Immature natural killer cell (primary cell): ENCODE data around the gene TRIO. TPM values are rescaled to one million over a fixed set of nuclear protein-coding genes. Genes with fewer than 3 reads are reported as not detected.

ENCODE experiments used
- DNase-seq, 3 donors: peaks; one replicate each; pipeline ENCODE4 v3.0.0; 2022; ENCODE audit warnings: mixed read lengths in 1 of 3
- H3K27ac Mint-ChIP-seq, 6 donors: one replicate each; pipeline ENCODE4 v1.8.0; 2020; ENCODE audit warnings: mixed read lengths in 6 of 6, mild to moderate bottlenecking in 5 of 6, inconsistent platforms in 4 of 6, moderate library complexity in 3 of 6
- H3K27me3 Mint-ChIP-seq, 3 donors: one replicate each; pipeline ENCODE4 v1.8.0; 2020 to 2021; ENCODE audit warnings: low read depth in 3 of 3, mild to moderate bottlenecking in 3 of 3, mixed read lengths in 3 of 3, moderate library complexity in 3 of 3, inconsistent platforms in 1 of 3
- H3K36me3 Mint-ChIP-seq, 3 donors: one replicate each; pipeline ENCODE4 v1.8.0; 2020; ENCODE audit warnings: mixed read lengths in 3 of 3, inconsistent platforms in 2 of 3, mild to moderate bottlenecking in 2 of 3
- H3K4me1 Mint-ChIP-seq, 2 donors: one replicate each; pipeline ENCODE4 v1.8.0; 2020; ENCODE audit warnings: inconsistent platforms in 2 of 2, mild to moderate bottlenecking in 2 of 2, mixed read lengths in 2 of 2, moderate library complexity in 1 of 2
- H3K4me3 Mint-ChIP-seq, 5 donors: one replicate each; pipeline ENCODE4 v1.8.0; 2020; ENCODE audit warnings: mild to moderate bottlenecking in 5 of 5, mixed read lengths in 5 of 5, inconsistent platforms in 3 of 5, moderate library complexity in 3 of 5
- H3K9me3 Mint-ChIP-seq, 6 donors: one replicate each; pipeline ENCODE4 v1.8.0; 2020; ENCODE audit warnings: mild to moderate bottlenecking in 6 of 6, mixed read lengths in 6 of 6, inconsistent platforms in 4 of 6, moderate library complexity in 3 of 6
- polyA plus RNA-seq, 3 donors: library from polyadenylated mRNA; unstranded; fragments of 300-500 nt; fragmentation: Illumina TruSeq; gene quantifications; one replicate each; pipeline ENCODE4 v1.2.3, GENCODE V29; 2021

TRIO gene
- polyA plus RNA-seq, 3 donors from 2014 or later, result 0.70 to 2.3 (median 1.2) TPM

- no peak overlapping the region for H3K27ac Mint-ChIP-seq
- no peak for DNase-seq
- H3K36me3 Mint-ChIP-seq, result no peaks in the 10 kb centered on the region
- H3K4me3 Mint-ChIP-seq, result no peak overlapping the region
- peaks cover 4 to 16% of the 10 kb centered on the region in 2 donors for H3K4me1 Mint-ChIP-seq
- peaks cover 0 to 5% (median 2%) of the 10 kb centered on the region in 3 donors for H3K27me3 Mint-ChIP-seq
- H3K9me3 Mint-ChIP-seq, result no peaks in the 10 kb centered on the region
Observed at GRCh38 chr5:14183187-14183939, 40.2 kb downstream of the TRIO start.

- no peaks in the 10 kb centered on the region for H3K9me3 Mint-ChIP-seq
- DNase-seq, result no peak
- H3K36me3 Mint-ChIP-seq, result no peaks in the 10 kb centered on the region
- H3K27me3 Mint-ChIP-seq, result peaks cover 0 to 5% (median 2%) of the 10 kb centered on the region in 3 donors
- H3K4me3 Mint-ChIP-seq, result no peak overlapping the region
- H3K27ac Mint-ChIP-seq, result no peak overlapping the region
- H3K4me1 Mint-ChIP-seq, result peaks cover 4 to 14% of the 10 kb centered on the region in 2 donors
Observed at GRCh38 chr5:14184082-14184481, 40.9 kb downstream of the TRIO start.

GRCh38 chr5:14184725-14185124, 41.6 kb downstream of the TRIO start:
- Mint-ChIP-seq H3K9me3 (no peaks in the 10 kb centered on the region), H3K36me3 (no peaks in the 10 kb centered on the region), H3K27me3 (peaks cover 0 to 5% (median 2%) of the 10 kb centered on the region in 3 donors), H3K4me1 (peaks cover 4 to 14% of the 10 kb centered on the region in 2 donors), H3K27ac (no peak overlapping the region), H3K4me3 (no peak overlapping the region)
- no peak for DNase-seq

- no peak overlapping the region for H3K4me3 Mint-ChIP-seq
- DNase-seq, result no peak
- H3K27ac Mint-ChIP-seq, result no peak overlapping the region
- H3K9me3 Mint-ChIP-seq, result no peaks in the 10 kb centered on the region
- H3K27me3 Mint-ChIP-seq, result peaks cover 0 to 5% (median 2%) of the 10 kb centered on the region in 3 donors
- peaks cover 4 to 14% of the 10 kb centered on the region in 2 donors for H3K4me1 Mint-ChIP-seq
- no peaks in the 10 kb centered on the region for H3K36me3 Mint-ChIP-seq
Observed at GRCh38 chr5:14185326-14186058, 42.4 kb downstream of the TRIO start.

- no peak for DNase-seq
- Mint-ChIP-seq H3K4me1 (peaks cover 2 to 10% of the 10 kb centered on the region in 2 donors), H3K9me3 (no peaks in the 10 kb centered on the region), H3K27me3 (peaks cover 0 to 5% (median 2%) of the 10 kb centered on the region in 3 donors), H3K4me3 (no peak overlapping the region), H3K27ac (no peak overlapping the region), H3K36me3 (no peaks in the 10 kb centered on the region)
Observed at GRCh38 chr5:14186059-14186830, 43.1 kb downstream of the TRIO start.

GRCh38 chr5:14187157-14187556, 44.0 kb downstream of the TRIO start:
- no peaks in the 10 kb centered on the region for H3K36me3 Mint-ChIP-seq
- H3K27me3 Mint-ChIP-seq, result peaks cover 0 to 5% (median 2%) of the 10 kb centered on the region in 3 donors
- no peak for DNase-seq
- H3K9me3 Mint-ChIP-seq, result no peaks in the 10 kb centered on the region
- no peak overlapping the region for H3K27ac Mint-ChIP-seq
- H3K4me1 Mint-ChIP-seq, result peaks cover 0 to under 1% of the 10 kb centered on the region in 2 donors
- no peak overlapping the region for H3K4me3 Mint-ChIP-seq

- no peak overlapping the region for H3K4me3 Mint-ChIP-seq
- no peak for DNase-seq
- peaks cover 0 to 5% (median 2%) of the 10 kb centered on the region in 3 donors for H3K27me3 Mint-ChIP-seq
- no peak overlapping the region for H3K27ac Mint-ChIP-seq
- no peaks in the 10 kb centered on the region for H3K4me1 Mint-ChIP-seq
- H3K9me3 Mint-ChIP-seq, result no peaks in the 10 kb centered on the region
- H3K36me3 Mint-ChIP-seq, result no peaks in the 10 kb centered on the region
Observed at GRCh38 chr5:14187660-14188059, 44.5 kb downstream of the TRIO start.

- Mint-ChIP-seq H3K9me3 (no peaks in the 10 kb centered on the region), H3K36me3 (no peaks in the 10 kb centered on the region), H3K4me1 (peaks cover 0 to under 1% of the 10 kb centered on the region in 2 donors), H3K27me3 (peaks cover 0 to 5% (median 0%) of the 10 kb centered on the region in 3 donors), H3K27ac (no peak overlapping the region), H3K4me3 (no peak overlapping the region)
- DNase-seq, result no peak
Observed at GRCh38 chr5:14188778-14189177, 45.6 kb downstream of the TRIO start.

GRCh38 chr5:14189680-14190079, 46.5 kb downstream of the TRIO start:
- no peaks in the 10 kb centered on the region for H3K9me3 Mint-ChIP-seq
- no peak overlapping the region for H3K27ac Mint-ChIP-seq
- H3K36me3 Mint-ChIP-seq, result no peaks in the 10 kb centered on the region
- peaks cover 0 to 5% (median 0%) of the 10 kb centered on the region in 3 donors for H3K27me3 Mint-ChIP-seq
- peaks cover 0 to 1% of the 10 kb centered on the region in 2 donors for H3K4me1 Mint-ChIP-seq
- no peak for DNase-seq
- no peak overlapping the region for H3K4me3 Mint-ChIP-seq

- H3K36me3 Mint-ChIP-seq, result no peaks in the 10 kb centered on the region
- H3K4me1 Mint-ChIP-seq, result peaks cover 0 to 1% of the 10 kb centered on the region in 2 donors
- H3K27ac Mint-ChIP-seq, result no peak overlapping the region
- no peak overlapping the region for H3K4me3 Mint-ChIP-seq
- peaks cover 0 to 4% (median 0%) of the 10 kb centered on the region in 3 donors for H3K27me3 Mint-ChIP-seq
- no peaks in the 10 kb centered on the region for H3K9me3 Mint-ChIP-seq
- DNase-seq, result no peak
Observed at GRCh38 chr5:14190194-14191164, 47.3 kb downstream of the TRIO start.

GRCh38 chr5:14191325-14191724, 48.2 kb downstream of the TRIO start:
- no peaks in the 10 kb centered on the region for H3K9me3 Mint-ChIP-seq

GRCh38 chr5:14193496-14193895, 50.4 kb downstream of the TRIO start:
- Mint-ChIP-seq H3K4me1 (peaks cover 8 to 12% of the 10 kb centered on the region in 2 donors), H3K27me3 (peaks cover 0 to 1% (median 1%) of the 10 kb centered on the region in 3 donors), H3K36me3 (no peaks in the 10 kb centered on the region), H3K9me3 (no peaks in the 10 kb centered on the region), H3K27ac (no peak overlapping the region), H3K4me3 (no peak overlapping the region)
- DNase-seq, result no peak

More at GRCh38 chr5:14191325-14191724, 48.2 kb downstream of the TRIO start:
- DNase-seq, result no peak
- no peaks in the 10 kb centered on the region for H3K36me3 Mint-ChIP-seq
- H3K27me3 Mint-ChIP-seq, result peaks cover 0 to 3% (median 0%) of the 10 kb centered on the region in 3 donors
- peaks cover 0 to 3% of the 10 kb centered on the region in 2 donors for H3K4me1 Mint-ChIP-seq
- no peak overlapping the region for H3K27ac Mint-ChIP-seq
- no peak overlapping the region for H3K4me3 Mint-ChIP-seq

GRCh38 chr5:14195588-14195987, 52.4 kb downstream of the TRIO start:
- Mint-ChIP-seq H3K27me3 (peaks cover 0 to 1% (median 1%) of the 10 kb centered on the region in 3 donors), H3K9me3 (no peaks in the 10 kb centered on the region), H3K4me3 (no peak overlapping the region), H3K36me3 (no peaks in the 10 kb centered on the region), H3K4me1 (peaks cover 8 to 14% of the 10 kb centered on the region in 2 donors), H3K27ac (no peak overlapping the region)
- DNase-seq, result no peak
